HG02763 (cell line): Measurements from ENCODE around the gene MACROD2.

Source experiments
- ATAC-seq: cut with Tn5 transposase; IDR thresholded peaks from one replicate; pipeline ENCODE4 v1.9.1; 2021; ENCODE audit warnings: mild to moderate bottlenecking, moderate library complexity; ENCODE audit not compliant: unreplicated experiment

Gene MACROD2

DNA sequence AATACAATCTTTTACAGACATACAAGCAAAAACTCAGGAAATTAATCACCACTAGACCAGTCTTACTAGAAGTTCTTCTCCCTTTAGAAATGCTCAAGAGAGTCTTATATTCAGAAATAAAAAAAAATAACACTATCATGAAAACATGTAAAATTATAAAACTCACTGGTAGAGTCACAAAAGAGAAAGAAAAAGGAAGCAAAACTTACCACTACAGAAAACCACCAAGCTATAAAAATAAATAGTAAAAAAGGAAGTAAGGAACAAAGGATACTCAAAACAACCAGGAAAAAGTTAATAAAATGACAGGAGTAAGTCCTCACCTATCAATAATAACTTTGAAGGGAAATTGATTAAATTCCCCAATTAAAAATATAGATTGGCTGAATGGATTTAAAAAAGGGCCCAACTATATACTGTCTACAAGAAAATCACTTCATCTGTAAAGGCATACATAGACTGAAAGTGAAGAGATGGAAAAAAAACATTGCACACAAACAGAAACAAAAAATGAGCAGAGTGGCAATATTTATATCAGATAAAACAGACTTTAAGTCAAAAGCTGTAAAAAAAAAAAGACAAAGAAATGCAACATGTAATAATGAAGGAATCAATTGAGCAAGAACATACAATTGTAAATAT is 2088.4 kb downstream of the MACROD2 start:
- ATAC-seq, result no peak

DNA sequence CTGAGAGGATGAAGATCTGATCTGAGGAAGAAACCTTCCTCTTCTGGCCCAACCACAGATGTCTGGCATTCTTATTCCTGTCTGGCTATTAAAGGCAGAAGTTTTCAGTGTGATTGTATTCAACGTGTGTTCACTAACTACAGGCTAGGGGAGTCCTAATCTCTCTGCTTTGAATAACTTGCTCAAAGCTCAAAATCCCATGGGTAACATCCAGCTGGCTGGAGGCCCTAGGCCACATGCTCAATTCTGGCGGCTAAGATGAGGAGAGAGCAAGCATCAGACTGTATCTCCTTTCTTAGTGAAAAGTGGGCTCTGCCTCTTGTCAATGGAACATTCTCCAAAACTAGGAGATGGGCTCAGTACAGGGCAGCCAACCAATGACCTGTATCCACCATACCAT is 2099.9 kb downstream of the MACROD2 start:
- no peak for ATAC-seq

DNA sequence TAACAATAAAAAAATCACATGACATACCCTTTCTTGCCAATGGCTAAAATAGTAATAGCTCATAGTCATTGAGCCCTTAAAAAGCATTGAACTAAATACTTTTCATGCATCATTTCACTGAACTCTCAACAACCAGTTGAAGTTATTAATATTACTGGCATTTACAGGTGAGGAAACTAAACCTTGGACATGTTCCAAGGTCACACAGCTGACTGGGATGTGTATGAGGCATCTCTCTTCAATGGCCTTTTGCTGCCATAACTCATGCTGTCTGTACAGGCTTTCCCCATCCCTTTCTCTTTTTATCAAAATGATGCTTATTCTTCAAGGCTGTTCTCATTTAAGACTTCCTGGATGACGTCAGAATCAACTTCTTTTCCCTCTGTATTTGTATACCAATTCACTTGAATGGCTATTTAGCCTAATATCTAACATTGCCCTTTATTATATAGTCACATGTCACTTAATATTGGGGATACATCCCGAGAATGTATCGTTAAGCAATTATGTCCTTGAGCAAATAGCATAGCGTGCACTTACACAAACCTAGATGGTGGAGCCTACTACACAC is 2101.5 kb downstream of the MACROD2 start:
- no peak for ATAC-seq

DNA sequence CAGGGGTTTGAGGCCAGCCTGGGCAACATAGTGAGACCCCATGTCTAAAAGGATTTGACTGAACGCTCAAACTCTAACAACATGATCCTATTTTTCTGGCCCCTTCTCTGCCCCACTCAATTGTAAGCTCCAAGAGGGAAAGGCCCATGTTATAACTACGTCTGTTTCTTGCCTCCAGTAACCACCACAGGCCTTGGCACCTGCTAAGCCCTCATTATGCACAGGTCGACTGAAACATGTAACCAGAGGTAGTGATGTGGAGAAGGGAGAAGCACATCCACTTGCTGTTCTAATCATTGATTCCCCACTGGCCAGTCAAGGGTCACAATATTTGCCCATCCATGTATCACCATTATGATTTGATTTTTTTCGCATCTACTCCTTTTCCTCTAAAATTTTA is 2102.5 kb downstream of the MACROD2 start:
- no peak for ATAC-seq

DNA sequence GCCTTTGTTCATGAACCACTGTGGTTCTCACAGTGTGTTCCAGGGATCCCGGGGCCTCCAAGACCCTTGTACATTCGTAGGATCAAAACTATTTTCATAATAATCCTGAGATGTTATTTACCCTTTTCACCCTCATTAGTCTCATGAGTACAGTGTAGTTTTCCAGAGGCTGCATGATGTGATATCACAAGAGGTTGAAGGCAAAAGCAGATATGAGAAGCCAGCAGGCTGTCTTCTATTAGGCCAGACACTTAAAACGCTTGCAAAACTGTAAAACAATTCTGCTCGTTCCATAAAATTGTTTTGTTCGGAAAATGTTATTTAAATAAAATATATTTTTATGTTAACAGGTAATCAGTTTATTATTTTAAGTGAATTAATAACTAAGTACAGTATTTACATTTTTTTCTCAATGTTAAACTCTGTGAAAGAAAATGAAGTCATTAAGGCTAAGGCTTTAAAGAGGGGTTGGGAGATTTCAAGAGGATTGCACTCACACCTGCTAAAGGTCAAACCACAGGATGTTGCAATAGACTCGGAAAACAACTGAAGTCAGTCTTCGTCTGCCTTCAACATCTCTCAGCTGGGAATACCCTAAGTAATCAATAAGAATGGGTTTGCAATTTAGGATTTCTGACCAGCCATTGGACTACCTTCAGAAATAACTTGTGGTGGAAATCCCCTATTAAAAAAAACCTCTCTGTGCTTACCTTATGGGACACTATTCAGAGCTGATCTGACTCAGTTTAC is 2103.7 kb downstream of the MACROD2 start:
- no peak for ATAC-seq

DNA sequence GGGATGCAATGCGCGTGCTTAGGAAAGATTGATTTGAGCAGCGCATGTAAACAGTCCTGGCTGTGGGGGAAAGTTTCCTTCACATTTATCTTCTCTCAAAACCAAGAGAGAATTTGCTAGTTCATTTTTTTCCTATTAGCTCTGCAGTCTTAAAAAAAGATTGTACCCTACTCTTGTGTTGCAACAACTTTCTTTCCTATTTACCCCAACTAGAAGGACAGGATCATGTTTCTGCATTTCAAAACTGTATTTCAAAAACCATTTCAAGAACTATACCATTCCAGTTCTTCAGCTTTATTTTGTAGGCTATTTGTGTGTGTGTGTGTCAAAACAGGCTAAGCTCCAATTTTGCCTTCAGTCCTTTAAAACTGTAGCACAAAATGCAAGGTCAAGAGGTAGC is 2104.8 kb downstream of the MACROD2 start:
- no peak for ATAC-seq

DNA sequence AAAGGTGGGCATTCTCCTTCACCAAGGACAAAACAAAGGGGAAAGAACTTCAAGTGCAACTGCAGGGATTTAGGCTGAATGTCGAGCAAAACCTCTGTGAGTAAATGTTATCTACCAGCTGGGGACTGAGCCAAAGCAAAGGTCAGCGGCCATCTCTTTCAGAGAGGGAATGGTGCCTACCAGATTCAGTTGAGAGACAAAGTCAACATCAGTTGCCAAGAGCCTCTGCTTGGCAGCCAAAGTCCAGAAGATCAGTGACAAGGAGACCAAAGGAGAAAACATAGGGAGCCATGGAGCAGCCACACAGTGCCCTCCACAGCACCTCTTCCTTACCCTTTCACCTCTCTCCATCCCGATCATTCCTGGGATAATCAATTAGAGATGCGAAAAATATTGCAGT is 2105.5 kb downstream of the MACROD2 start:
- ATAC-seq, result no peak
